Retina (tissue), 1 donor: Measurements from ENCODE around the gene RPL6.
A peak's percentile ranks its signal among the peaks of the same experiment; 100 is the strongest.
"Not testable (repeated sequence)": the region's sequence is repeated elsewhere in the genome, so short reads cannot be mapped to it uniquely, and the experiment has no call there.

Experiments used
- DNase-seq: peaks from one replicate; pipeline ENCODE4 v3.0.0-alpha.2; 2016

RPL6 gene

GRCh38 chr12:112409064-112409905, at the start of gene RPL6:
Gene RPL6, minus strand, starts transcription at chr12:112409605. Its CDS starts 949 bp downstream, at chr12:112408656.
- DNase-seq, result peak; percentile 93

- DNase-seq, result peak; percentile 15
Measured at GRCh38 chr12:112458751-112459150, 49.3 kb upstream of the RPL6 start.

DNA sequence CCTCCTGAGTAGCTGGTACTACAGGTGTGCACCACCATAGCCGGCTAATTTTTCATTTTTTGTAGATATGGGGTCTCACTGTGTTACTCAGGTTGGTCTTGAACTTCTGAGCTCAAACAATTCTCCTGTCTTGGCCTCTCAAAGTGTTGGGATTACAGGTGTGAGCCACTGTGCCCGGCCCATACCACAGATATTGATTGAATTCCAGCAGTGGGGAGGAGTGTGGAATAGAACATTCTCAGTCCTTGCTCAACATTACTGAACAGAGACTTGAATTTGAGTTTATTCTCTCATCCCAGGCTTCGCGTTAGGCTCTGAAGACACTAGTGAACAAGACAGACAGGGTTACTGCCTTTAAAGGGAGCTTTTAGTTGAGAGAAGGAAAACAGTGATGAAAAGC, 48.9 kb upstream of the RPL6 start:
- no peak for DNase-seq

- DNase-seq, result not testable (repeated sequence)
Measured at GRCh38 chr12:112457142-112457541, 47.7 kb upstream of the RPL6 start.

GRCh38 chr12:112456029-112456428, 46.6 kb upstream of the RPL6 start:
- DNase-seq, result no peak

- DNase-seq, result no peak
Measured at GRCh38 chr12:112450725-112451124, 41.3 kb upstream of the RPL6 start.

DNA sequence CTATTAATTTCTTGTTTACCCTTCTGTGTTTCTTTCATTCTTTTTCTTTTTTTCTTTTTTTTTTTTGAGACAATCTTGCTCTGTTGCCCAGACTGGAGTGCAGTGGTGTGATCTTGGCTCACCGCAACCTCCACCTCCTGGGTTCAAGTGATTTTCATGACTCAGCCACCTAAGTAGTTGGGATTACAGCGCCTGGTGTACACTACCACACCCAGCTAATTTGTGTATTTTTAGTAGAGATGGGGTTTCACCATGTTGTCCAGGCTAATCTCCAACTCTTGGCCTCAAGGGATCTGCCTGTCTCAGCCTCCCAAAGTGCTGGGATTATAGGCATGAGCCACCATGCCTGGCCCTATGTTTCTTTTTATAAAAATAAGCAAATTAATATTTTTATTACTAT, 38.8 kb upstream of the RPL6 start:
- not testable (repeated sequence) for DNase-seq

GRCh38 chr12:112447106-112447505, 37.7 kb upstream of the RPL6 start:
- DNase-seq, result no peak

- no peak for DNase-seq
Measured at GRCh38 chr12:112446008-112446725, 36.8 kb upstream of the RPL6 start.

- no peak for DNase-seq
Measured at GRCh38 chr12:112443916-112444315, 34.5 kb upstream of the RPL6 start.

GRCh38 chr12:112440653-112441052, 31.2 kb upstream of the RPL6 start:
- not testable (repeated sequence) for DNase-seq

GRCh38 chr12:112439769-112440168, 30.4 kb upstream of the RPL6 start:
- DNase-seq, result peak; percentile 34

DNA sequence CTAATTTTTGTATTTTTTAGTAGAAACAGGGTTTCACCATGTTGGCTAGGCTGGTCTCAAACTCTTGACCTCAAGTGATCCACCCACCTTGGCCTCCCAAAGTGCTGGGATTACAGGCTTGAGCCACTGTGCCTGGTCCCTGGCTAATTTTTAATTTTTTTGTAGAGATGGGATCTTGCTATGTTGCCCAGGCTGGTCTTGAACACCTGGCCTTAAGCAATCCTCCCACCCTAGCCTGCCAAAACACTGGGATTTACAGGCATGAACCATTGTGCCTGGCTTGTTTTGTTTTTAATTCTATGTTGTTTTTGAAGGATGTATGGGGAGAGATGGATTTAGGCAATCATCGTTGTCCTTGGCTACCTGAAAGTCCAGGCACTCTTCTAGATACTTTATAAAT, 29.2 kb upstream of the RPL6 start:
- not testable (repeated sequence) for DNase-seq

DNA sequence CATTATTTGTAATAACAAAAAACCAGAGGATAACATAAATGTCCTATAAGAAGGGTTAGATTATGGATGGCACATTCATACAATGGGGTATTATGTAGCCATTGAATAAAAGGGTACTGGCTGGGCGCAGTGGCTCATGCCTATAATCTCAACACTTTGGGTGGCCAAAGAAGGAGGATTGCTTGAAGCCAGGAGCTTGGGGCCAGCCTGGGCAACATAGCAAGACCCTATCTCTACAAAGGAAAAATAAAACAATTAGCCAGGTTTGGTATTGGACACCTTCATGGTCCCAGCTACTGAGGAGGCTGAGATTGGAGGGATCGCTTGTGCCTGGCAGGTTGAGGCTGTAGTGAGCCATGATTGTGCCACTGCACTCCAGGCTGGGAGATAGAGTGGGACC, 24.1 kb upstream of the RPL6 start:
- DNase-seq, result no peak

DNA sequence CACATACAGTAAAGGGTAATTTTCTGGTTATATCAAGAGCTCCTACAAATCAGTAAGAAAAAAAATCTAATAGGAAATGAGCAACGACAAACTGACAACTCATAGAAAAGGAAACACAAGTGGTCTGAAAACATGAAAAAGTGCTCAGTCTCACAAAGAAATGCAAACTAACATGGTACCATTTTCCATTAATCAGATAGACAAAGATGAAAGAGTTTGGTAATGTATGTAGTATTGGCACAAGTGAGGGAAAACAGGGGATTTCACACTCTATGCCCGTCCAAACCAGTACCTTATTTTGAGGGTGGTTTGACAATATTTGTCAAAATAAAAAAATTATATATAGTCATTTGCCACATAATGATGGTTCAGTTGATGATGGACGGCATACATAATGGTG, 22.6 kb upstream of the RPL6 start:
- no peak for DNase-seq

DNA sequence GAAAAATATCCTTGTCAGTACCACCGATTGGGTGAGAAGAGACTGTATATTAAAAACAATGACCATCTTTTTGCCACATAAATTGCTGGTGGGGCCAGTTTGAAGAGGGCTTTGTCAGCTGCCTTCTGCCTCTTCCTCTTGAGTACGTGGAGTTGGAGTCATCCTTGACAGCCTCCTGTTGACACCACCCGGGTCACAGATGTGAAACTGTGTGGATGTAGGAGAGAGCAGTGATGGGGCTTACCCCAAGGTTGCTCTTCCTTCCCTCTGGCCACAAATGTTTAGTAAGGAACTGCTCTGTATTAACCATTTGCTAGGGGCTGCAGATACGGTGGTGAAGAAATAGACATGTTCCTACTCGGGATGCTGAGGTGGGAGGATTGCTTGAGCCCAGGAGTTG, 21.5 kb upstream of the RPL6 start:
- DNase-seq, result no peak

DNA sequence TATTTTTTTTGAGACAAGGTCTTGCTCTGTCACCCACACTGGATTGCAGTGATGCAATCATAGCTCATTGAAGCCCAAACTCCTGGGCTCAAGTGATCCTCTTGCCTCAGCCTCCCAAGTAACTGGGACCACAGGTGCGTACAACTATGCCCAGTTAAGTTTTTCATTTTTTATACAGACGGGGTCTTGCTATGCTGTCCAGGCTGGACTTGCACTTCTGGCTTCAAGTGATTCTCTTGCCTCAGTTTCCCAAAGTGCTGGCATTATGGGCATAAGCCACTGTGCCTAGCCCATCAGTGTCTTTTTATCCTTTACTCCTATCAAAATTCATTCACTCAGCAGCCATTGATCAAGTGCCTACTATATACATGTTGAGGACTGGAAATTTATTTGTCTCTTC, 18.4 kb upstream of the RPL6 start:
- DNase-seq, result no peak

DNA sequence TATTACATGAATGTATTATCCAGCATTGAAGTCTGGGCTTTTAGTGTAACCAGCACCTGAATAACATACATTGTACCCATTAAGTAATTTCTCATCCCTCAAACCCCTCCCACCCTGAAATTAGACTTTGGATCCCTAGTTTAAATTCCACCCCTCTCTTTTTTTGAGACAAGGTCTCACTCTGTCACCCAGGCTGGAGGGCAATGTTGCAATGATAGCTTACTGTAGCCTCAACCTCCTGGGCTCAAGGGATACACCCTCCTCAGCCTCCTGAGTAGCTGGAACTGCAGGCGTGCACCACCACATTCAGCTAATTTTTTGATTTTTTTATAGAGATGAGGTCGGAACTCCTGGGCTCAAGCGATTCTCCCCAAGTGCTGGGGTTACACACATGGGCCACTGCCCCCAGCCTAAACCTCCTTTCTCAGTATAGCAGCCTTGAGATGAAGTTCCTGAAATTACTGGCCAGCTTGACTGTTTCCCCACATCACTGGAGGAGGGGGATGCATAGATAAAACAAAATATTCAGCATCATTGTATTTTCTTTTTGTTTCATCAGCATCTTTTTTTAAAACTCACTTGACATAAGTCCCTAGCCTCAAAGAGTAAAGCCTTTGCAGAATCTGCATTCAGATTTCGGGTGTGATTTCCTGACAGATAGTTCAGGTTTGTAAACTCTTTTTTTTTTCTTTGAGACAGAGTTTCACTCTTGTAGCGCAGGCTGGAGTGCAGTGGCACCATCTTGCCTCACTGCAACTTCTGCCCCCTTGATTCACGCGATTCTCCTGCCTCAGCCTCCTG, 16.4 kb upstream of the RPL6 start:
- no peak for DNase-seq

- DNase-seq, result no peak
Measured at GRCh38 chr12:112424126-112424525, 14.7 kb upstream of the RPL6 start.

DNA sequence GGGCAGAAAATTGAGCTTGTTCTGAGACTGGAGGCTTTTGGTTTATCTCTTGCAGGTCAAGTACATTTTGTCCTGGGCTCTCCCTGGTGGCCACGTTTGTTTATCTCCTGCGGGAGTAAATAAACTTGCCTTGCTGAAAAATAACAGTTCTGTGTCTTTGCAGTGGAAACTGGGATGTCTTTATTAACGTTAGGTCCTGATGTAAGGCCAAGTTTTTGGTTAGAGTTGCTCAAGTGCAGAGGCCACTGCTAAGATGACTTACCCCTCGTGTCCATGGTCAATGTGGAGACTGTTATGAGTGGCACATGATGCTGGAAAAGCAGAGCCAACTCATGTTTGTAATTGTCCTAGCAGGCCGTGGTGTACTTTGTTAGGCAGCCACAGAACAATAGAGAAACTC, 13.1 kb upstream of the RPL6 start:
- no peak for DNase-seq

- DNase-seq, result no peak
Measured at GRCh38 chr12:112421363-112421762, 12.0 kb upstream of the RPL6 start.

DNA sequence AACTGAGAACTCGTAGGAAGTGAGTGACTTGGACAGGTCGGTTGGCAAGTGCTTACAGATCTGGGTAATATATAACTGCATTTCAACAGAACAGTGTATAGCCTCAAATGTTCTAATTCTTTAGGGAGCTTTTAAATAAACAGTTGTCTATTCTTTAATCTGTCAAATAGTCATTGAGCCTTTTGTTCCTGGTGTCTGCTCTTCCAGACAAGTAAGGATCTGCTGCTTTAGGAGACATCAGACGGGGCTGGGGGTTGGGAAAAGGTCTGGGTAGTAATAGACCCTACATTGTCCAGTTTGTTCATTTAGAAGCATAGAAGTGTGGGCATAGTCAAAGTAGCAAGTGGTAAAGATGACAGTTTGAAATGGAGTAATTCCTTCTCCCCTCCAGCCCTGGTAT, 11.3 kb upstream of the RPL6 start:
- no peak for DNase-seq
